Trophoblast cell (in vitro differentiated cells and primary cell): ENCODE data around the gene VSTM4.

Experiments used
- DNase-seq, 2 donors: peaks; one replicate each; pipeline ENCODE4 v3.0.0-alpha.2; 2016
- H2AFZ ChIP-seq: 2 replicates; pipeline ENCODE4 v1.6.1; 2013; ENCODE audit warnings: low read length, moderate library complexity, mild to moderate bottlenecking; ENCODE audit not compliant: insufficient read depth, poor library complexity
- H2AK5ac ChIP-seq: 2 replicates; pipeline ENCODE4 v1.6.1; 2013; ENCODE audit warnings: mild to moderate bottlenecking, low read length
- H2BK120ac ChIP-seq: 2 replicates; pipeline ENCODE4 v1.6.1; 2013; ENCODE audit warnings: low read length, mild to moderate bottlenecking, moderate library complexity; ENCODE audit not compliant: insufficient read depth, poor library complexity
- H2BK12ac ChIP-seq: 2 replicates; pipeline ENCODE4 v1.6.1; 2013; ENCODE audit warnings: mild to moderate bottlenecking, low read length, moderate library complexity
- H2BK5ac ChIP-seq: 2 replicates; pipeline ENCODE4 v1.6.1; 2013; ENCODE audit warnings: low read length, low read depth, moderate library complexity, mild to moderate bottlenecking; ENCODE audit not compliant: poor library complexity
- H3K14ac ChIP-seq: 2 replicates; pipeline ENCODE4 v1.6.1; 2013; ENCODE audit warnings: mild to moderate bottlenecking, low read length
- H3K18ac ChIP-seq: 2 replicates; pipeline ENCODE4 v1.6.1; 2013; ENCODE audit warnings: mild to moderate bottlenecking, low read length
- H3K23ac ChIP-seq: 2 replicates; pipeline ENCODE4 v1.6.1; 2013; ENCODE audit warnings: low read length
- H3K27ac ChIP-seq: 2 replicates; pipeline ENCODE4 v1.5.1; 2013; ENCODE audit warnings: low read depth, mild to moderate bottlenecking, inconsistent platforms, low read length, moderate library complexity
- H3K27me3 ChIP-seq: 2 replicates; pipeline ENCODE4 v1.6.1; 2013; ENCODE audit warnings: inconsistent platforms, mild to moderate bottlenecking, low read length, moderate library complexity; ENCODE audit not compliant: insufficient read depth
- H3K36me3 ChIP-seq, 2 experiments: 1 replicate in 1 of 2; 2 replicates in 1 of 2; pipeline ENCODE4 v1.6.1; 2013; ENCODE audit warnings: low read length in 2 of 2, mild to moderate bottlenecking in 2 of 2, moderate library complexity in 1 of 2; ENCODE audit not compliant: insufficient read depth in 2 of 2, control insufficient read depth in 1 of 2
- H3K4ac ChIP-seq: 2 replicates; pipeline ENCODE4 v1.6.1; 2013; ENCODE audit warnings: low read depth, mild to moderate bottlenecking, low read length, moderate library complexity
- H3K4me1 ChIP-seq, 2 experiments: 1 replicate in 1 of 2; 2 replicates in 1 of 2; pipeline ENCODE4 v1.6.1; 2013; ENCODE audit warnings: low read length in 2 of 2, mild to moderate bottlenecking in 2 of 2, moderate library complexity in 1 of 2; ENCODE audit not compliant: insufficient read depth in 2 of 2, control insufficient read depth in 1 of 2
- H3K4me2 ChIP-seq: 2 replicates; pipeline ENCODE4 v1.6.1; 2013; ENCODE audit warnings: inconsistent platforms, mild to moderate bottlenecking, low read length, moderate library complexity
- H3K4me3 ChIP-seq: 2 replicates; pipeline ENCODE4 v1.5.1; 2013; ENCODE audit warnings: mild to moderate bottlenecking, low read depth, low read length, inconsistent platforms
- H3K79me1 ChIP-seq: one replicate; pipeline ENCODE4 v1.6.1; 2013; ENCODE audit warnings: low read length
- H3K79me2 ChIP-seq: 2 replicates; pipeline ENCODE4 v1.6.1; 2013; ENCODE audit warnings: low read length, mild to moderate bottlenecking; ENCODE audit not compliant: control insufficient read depth, insufficient read depth, poor library complexity
- H3K9ac ChIP-seq: 2 replicates; pipeline ENCODE4 v1.6.1; 2013; ENCODE audit warnings: mild to moderate bottlenecking, low read length
- H3K9me3 ChIP-seq: 2 replicates; pipeline ENCODE4 v1.6.1; 2013; ENCODE audit warnings: low read depth, mild to moderate bottlenecking, control low read depth, inconsistent platforms, low read length; ENCODE audit not compliant: insufficient read depth
- H4K12ac ChIP-seq: 2 replicates; pipeline ENCODE4 v1.6.1; 2013; ENCODE audit warnings: low read depth, mild to moderate bottlenecking, low read length, moderate library complexity
- H4K8ac ChIP-seq: 2 replicates; pipeline ENCODE4 v1.6.1; 2013; ENCODE audit warnings: low read depth, mild to moderate bottlenecking, low read length, moderate library complexity
- H4K91ac ChIP-seq: one replicate; pipeline ENCODE4 v1.6.1; 2013; ENCODE audit warnings: low read depth, mild to moderate bottlenecking, low read length, moderate library complexity
- WGBS: extraction: QIAGEN DNeasy Blood & Tissue Kit; methylation state at CpG from one replicate; pipeline ENCODE4 v1.1.7; 2013; ENCODE audit warnings: missing lambda C conversion rate; ENCODE audit not compliant: insufficient read length, insufficient coverage; ENCODE audit errors: extremely low coverage; 5-methylcytosine and 5-hydroxymethylcytosine counted together

VSTM4 gene

GRCh38 chr10:49023752-49024151 is 91.6 kb downstream of the VSTM4 start:
- no peaks in the 10 kb centered on the region for H3K27me3 ChIP-seq
- no peaks in the 10 kb centered on the region for H3K79me1 ChIP-seq
- no peak overlapping the region for H3K23ac ChIP-seq
- no peak overlapping the region for H4K8ac ChIP-seq
- no peak for DNase-seq
- H3K14ac ChIP-seq, result no peak overlapping the region
- H2BK5ac ChIP-seq, result no peak overlapping the region
- no peak overlapping the region for H3K4me2 ChIP-seq
- no peak overlapping the region for H2AFZ ChIP-seq
- no peak overlapping the region for H2BK12ac ChIP-seq
- no peak overlapping the region for H3K4ac ChIP-seq
- H3K4me3 ChIP-seq, result no peak overlapping the region
- H3K9me3 ChIP-seq, result no peaks in the 10 kb centered on the region
- H2BK120ac ChIP-seq, result no peak overlapping the region
- no peak overlapping the region for H4K91ac ChIP-seq
- H3K4me1 ChIP-seq, result no peaks in the 10 kb centered on the region
- no CpG with 5 or more reads among the region's 5 CpGs for WGBS
- H3K36me3 ChIP-seq, result no peaks in the 10 kb centered on the region
- H3K27ac ChIP-seq, result no peak overlapping the region
- no peaks in the 10 kb centered on the region for H3K79me2 ChIP-seq
- H2AK5ac ChIP-seq, result no peak overlapping the region
- H3K18ac ChIP-seq, result no peak overlapping the region
- H3K9ac ChIP-seq, result no peak overlapping the region
- H4K12ac ChIP-seq, result no peak overlapping the region

- no peak for DNase-seq
- no CpG with 5 or more reads among the region's 2 CpGs for WGBS
These were observed 92.3 kb downstream of the VSTM4 start for GRCh38 chr10:49023071-49023470.

GRCh38 chr10:49021685-49022084 is 93.6 kb downstream of the VSTM4 start:
- H3K27me3 ChIP-seq, result no peaks in the 10 kb centered on the region
- DNase-seq, result no peak
- H2AK5ac ChIP-seq, result no peak overlapping the region
- H3K27ac ChIP-seq, result no peak overlapping the region
- no peak overlapping the region for H3K4me3 ChIP-seq
- H2AFZ ChIP-seq, result no peak overlapping the region
- no peak overlapping the region for H3K14ac ChIP-seq
- no peak overlapping the region for H2BK12ac ChIP-seq
- no peak overlapping the region for H3K4ac ChIP-seq
- H3K4me1 ChIP-seq, result no peaks in the 10 kb centered on the region
- H3K9me3 ChIP-seq, result no peaks in the 10 kb centered on the region
- H3K23ac ChIP-seq, result no peak overlapping the region
- H4K12ac ChIP-seq, result no peak overlapping the region
- WGBS, result no CpG with 5 or more reads among the region's 6 CpGs
- no peak overlapping the region for H2BK5ac ChIP-seq
- H2BK120ac ChIP-seq, result no peak overlapping the region
- H3K9ac ChIP-seq, result no peak overlapping the region
- H3K18ac ChIP-seq, result no peak overlapping the region
- H4K91ac ChIP-seq, result no peak overlapping the region
- no peak overlapping the region for H3K4me2 ChIP-seq
- H3K36me3 ChIP-seq, result no peaks in the 10 kb centered on the region
- H3K79me1 ChIP-seq, result no peaks in the 10 kb centered on the region
- no peak overlapping the region for H4K8ac ChIP-seq
- H3K79me2 ChIP-seq, result no peaks in the 10 kb centered on the region

More at GRCh38 chr10:49023071-49023470, 92.3 kb downstream of the VSTM4 start:
- Histone ChIP-seq H2AK5ac (no peak overlapping the region), H3K18ac (no peak overlapping the region), H3K4ac (no peak overlapping the region), H3K9me3 (no peaks in the 10 kb centered on the region), H2BK12ac (no peak overlapping the region), H3K4me1 (no peaks in the 10 kb centered on the region), H3K9ac (no peak overlapping the region), H3K36me3 (no peaks in the 10 kb centered on the region), H3K14ac (no peak overlapping the region), H2BK120ac (no peak overlapping the region), H3K4me3 (no peak overlapping the region), H4K91ac (no peak overlapping the region), H2AFZ (no peak overlapping the region), H3K27me3 (no peaks in the 10 kb centered on the region), H3K4me2 (no peak overlapping the region), H3K27ac (no peak overlapping the region), H3K23ac (no peak overlapping the region), H2BK5ac (no peak overlapping the region), H3K79me2 (no peaks in the 10 kb centered on the region), H3K79me1 (no peaks in the 10 kb centered on the region), H4K8ac (no peak overlapping the region), H4K12ac (no peak overlapping the region)

GRCh38 chr10:49015700-49016099 is 99.6 kb downstream of the VSTM4 start:
- H3K4me1 ChIP-seq, result no peaks in the 10 kb centered on the region
- no peak overlapping the region for H3K4me2 ChIP-seq
- no peak overlapping the region for H2AFZ ChIP-seq
- peaks cover 1% of the 10 kb centered on the region for H3K9me3 ChIP-seq
- H2BK5ac ChIP-seq, result no peak overlapping the region
- H3K4ac ChIP-seq, result no peak overlapping the region
- no CpG with 5 or more reads among the region's 4 CpGs for WGBS
- no peak overlapping the region for H4K8ac ChIP-seq
- no peaks in the 10 kb centered on the region for H3K27me3 ChIP-seq
- H3K79me2 ChIP-seq, result no peaks in the 10 kb centered on the region
- no peak overlapping the region for H3K14ac ChIP-seq
- H4K12ac ChIP-seq, result no peak overlapping the region
- H3K36me3 ChIP-seq, result no peaks in the 10 kb centered on the region
- H3K23ac ChIP-seq, result no peak overlapping the region
- H3K4me3 ChIP-seq, result no peak overlapping the region
- no peak overlapping the region for H3K18ac ChIP-seq
- H3K79me1 ChIP-seq, result no peaks in the 10 kb centered on the region
- no peak overlapping the region for H3K9ac ChIP-seq
- H2BK120ac ChIP-seq, result no peak overlapping the region
- no peak overlapping the region for H2AK5ac ChIP-seq
- H2BK12ac ChIP-seq, result no peak overlapping the region
- DNase-seq, result no peak
- no peak overlapping the region for H3K27ac ChIP-seq
- H4K91ac ChIP-seq, result no peak overlapping the region
